ENCODE results near the gene DNAJC1.
A peak's percentile ranks its signal among the peaks of the same experiment; 100 is the strongest.
"Not testable (repeated sequence)": the region's sequence is repeated elsewhere in the genome, so short reads cannot be mapped to it uniquely, and the experiment has no call there.

DNAJC1 gene

DNA sequence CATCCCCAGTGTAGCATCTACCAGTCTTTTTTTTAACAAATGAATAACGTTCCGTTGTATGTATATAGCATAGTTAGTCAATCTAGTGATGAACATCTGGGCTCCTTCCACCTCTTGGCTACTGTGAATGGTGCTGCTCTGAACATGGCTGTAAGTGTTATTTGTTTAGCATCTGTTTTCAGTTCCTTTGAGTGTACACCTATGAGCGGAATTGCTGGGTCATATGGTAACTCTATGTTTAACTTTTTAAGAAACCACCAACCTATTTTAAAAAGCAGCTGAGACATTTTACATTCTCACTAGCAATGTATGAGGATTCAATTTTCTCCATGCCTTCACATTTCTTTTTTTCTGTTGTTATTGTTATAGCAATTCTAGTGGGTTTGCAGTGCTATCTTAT, 178.2 kb downstream of the DNAJC1 start:
- DNase-seq (ENCODE audit: low spot score) = no peak

DNA sequence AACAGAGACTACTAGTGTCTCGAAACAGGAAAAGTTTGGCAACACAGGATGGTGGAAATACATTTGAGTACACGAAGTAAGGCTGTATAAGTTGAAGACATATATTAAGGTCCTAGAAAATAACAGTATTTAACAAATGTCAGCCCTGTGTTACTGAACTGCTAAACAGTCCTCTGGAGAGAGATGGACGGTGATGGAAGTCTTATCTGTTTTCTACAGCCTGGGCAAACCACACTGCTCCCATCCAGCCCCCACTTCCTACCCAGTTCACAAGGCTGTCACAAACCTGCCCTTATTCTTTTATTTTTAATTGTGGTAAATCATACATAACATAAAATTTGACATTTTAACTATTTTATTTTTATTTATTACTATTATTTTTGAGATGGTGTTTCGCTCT, 179.1 kb downstream of the DNAJC1 start:
- no peak for DNase-seq (ENCODE audit: low spot score)

DNA sequence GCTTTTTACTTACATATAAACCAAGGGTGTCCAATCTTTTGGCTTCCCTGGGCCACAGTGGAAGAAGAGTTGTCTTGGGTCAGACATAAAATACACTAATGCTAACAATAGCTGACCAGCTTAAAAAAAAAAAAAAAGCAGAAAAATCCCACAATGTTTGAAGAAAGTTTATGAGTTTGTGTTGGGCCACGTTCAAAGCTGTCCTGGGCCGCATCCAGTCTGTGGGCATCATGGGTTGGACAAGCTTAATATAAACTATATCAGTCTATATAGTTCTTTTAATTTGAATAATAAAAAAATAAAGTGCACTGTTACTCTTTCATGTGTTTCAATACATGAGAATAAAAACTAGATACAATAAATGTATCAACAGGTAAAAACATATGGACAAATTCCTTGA, 179.9 kb downstream of the DNAJC1 start:
- DNase-seq (ENCODE audit: low spot score) = no peak

DNA sequence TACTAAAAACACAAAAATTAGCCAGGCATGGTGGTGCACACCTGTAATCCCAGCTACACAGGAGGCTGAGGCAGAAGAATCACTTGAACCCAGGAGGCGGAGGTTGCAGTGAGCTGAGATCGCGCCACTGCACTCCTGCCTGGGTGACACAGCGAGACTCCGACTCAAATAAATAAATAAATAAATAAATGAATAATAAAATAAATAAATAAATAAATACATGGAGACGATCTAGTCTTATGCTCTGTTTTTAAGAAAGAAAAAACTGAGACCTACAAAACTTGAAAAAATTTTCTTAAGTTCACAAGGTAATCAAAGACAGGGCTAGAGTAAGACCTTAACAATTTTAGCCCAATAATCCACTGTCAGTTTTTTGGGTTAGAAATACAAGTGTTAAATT, 181.3 kb downstream of the DNAJC1 start:
- DNase-seq (ENCODE audit: low spot score) = not testable (repeated sequence)

DNA sequence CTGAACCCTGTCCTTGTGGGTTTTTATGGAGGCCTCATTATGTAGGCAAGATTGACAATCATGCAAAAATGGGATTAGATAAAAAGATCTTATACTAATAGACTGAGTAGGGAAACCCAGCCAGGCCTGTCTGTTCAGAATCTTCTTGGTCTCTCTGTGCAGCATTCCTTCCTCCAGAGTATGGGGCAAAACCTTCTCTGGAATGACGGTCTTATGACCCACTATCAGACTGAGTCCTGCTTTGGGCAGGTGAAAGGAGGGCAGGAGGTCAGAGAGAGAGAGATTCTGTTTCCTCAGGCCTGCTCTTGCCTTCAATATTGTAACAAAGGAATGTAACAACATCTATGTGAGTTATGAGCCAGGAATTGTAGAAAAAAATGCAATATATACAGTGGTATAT, 182.6 kb downstream of the DNAJC1 start:
- no peak for DNase-seq (ENCODE audit: low spot score)

DNA sequence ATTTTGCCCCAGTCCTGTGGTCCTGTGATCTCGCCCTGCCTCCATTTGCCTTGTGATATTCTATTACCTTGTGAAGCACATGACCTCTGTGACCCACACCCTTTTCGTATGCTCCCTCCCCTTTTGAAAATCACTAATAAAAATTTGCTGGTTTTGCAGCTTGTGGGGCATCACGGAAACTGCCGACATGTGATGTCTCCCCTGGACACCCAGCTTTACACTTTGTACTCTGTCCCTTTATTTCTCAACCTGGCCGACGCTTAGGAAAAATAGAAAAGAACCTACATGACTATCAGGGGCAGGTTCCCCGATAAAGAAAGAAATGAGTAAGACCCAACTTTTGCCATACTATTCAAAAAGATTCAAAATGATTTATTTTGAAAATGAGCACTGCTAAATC, 185.1 kb downstream of the DNAJC1 start:
- DNase-seq (ENCODE audit: low spot score) = not testable (repeated sequence)

DNA sequence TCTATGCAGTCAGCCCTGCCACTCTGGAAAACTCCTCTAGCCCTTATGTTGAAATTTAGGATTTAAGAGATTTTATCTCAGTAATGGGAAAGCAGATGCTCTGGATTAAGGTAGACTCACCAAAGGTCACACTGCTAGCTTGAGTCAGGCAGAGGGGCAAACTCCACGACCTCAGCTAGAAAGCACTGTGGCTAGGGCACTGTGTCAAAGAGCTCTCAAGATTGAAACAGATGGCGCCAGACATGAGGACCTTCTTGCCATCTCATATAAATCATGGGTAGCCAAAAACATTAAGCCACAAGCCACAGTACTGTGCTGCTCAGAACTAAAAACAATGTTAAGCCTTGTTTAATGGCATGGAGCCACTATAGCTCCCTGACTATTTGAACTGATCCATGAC, 188.7 kb downstream of the DNAJC1 start:
- no peak for DNase-seq (ENCODE audit: low spot score)

DNA sequence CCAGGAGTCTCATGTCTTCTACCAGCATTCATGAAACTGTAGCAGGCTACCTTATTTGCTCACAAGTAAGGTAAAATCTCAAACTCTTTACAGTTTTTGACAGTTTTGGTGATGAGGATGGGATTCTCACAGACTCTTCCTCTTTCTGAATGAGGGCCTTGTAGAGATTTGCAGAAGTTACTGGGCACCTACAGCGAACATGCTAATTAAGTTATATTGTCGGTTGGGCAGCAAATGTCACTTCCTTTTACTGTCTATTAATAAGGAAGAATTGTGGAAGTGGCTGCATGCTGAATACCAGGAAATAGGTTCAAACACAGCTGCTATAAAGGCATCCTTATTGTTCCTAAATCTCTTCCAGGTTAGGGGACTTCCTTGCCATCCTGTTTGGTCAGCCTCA, 189.6 kb downstream of the DNAJC1 start:
- DNase-seq (ENCODE audit: low spot score) = peak; percentile 11

DNA sequence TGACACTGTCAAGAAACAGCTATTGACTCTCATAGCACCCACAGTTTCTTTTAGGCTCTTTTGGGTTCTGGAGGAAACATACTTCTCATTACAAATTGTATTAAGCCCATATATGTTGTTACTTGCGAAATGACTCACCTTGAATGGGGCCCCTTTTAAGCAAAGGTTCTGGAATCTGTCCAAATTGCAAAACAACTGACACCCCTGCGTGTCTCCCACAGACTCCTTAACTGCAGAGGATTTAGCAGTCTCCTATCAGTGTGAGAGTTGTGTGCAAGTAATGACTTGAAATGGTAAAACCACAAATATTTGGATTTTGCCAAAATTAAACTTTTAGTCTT, 192.3 kb downstream of the DNAJC1 start:
- no peak for DNase-seq (ENCODE audit: low spot score)

DNA sequence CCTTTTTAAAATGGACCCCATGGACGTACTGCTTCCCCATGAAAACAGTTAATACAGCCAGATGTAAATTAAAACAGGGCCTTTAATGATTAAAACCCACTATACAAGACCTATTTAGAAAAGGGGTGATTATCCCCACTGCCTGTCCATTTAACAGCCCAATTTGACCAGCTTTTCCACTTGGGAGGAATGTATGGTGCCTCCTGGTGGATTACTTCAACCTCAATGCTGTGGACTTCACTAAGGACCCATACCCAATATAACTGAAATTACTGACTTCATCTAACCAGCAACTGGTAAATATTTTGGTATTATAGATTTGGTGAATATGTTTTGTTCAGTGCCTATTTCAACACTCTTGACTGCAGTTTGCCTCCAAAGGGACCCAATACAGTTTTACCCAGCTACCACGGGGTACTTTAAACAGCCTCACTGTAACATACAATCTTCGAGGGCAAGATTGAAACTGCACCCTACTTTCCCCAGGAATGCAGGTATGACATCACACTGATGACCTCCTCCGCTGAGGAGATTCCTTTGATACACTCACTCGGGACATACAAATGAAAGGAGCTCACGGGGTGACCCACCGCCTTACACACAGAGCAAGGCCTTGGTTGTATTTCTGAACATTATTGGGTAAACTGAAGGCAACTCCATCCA, 192.8 kb downstream of the DNAJC1 start:
- no peak for DNase-seq (ENCODE audit: low spot score)

DNA sequence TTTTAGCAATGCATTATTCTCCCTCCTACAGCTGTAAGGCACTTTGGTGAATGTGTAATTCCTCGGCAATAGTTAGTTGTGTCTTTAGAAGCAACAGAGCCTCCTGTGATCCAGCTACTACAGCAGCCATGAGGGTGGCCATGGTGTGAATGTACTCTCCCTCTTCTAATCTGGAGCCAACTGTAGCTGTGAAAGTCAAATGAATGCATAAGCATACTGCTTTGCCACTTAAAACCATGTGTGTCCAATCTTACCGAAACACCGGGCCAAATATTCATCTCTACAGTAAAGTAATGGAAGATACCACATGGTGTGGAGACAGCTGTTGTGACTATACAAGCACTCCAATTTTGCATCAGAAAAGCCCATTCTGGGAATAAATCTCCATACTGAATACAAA, 195.0 kb downstream of the DNAJC1 start:
- no peak for DNase-seq (ENCODE audit: low spot score)

DNA sequence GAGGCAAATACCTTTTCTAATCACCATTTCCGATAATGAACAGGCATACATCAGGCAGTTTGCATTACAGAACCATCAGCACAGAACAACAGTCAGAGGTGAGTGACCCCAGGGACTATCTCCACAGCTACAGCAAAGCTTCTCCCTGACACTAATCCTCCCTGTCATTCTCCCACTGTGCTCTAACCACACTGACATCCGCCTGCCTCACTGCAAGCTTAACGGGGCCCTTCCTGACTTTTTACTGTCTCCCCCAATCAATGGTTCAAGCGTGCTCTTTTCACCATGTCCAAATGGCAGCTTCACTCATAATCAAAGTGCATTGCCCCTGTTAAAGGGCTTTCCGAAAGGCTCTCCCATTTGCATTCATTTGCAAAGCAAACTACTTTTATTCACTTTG, 196.3 kb downstream of the DNAJC1 start:
- DNase-seq (ENCODE audit: low spot score) = no peak

DNA sequence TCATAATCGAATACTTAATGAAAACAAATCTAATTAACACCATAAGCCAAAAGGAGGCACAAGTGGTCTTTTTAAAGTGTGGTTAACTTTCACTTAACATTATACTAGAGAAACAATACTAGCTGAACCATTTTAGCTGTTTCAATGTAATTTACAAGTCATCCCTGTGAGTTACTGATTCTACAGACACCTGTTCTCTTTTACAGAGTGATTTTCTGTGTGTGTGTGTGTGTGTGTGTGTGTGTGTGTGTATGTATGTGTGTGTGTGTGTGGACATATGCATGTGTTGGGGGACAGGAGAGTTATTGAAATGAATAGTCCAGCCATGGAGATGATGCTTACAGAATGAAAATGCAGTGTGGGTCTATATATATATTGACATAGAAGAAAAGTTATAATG, 200.2 kb downstream of the DNAJC1 start:
- DNase-seq (ENCODE audit: low spot score) = no peak

DNA sequence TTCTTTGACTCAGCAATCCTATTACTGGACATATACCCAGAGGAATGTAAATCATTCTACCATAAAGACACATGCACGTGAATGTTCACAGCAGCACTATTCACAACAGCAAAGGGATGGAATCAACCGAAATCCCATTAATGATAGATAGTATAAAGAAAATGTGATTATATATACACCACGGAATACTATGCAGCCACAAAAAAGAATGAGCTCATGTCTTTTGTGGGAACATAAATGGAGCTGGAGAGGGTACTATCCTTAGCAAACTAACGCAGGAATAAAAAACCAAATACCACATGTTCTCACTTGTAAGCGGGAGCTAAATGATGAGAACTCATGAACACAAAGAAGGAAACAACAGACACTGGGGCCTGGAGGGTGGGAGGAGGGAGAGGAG, 201.9 kb downstream of the DNAJC1 start:
- no peak for DNase-seq (ENCODE audit: low spot score)

DNA sequence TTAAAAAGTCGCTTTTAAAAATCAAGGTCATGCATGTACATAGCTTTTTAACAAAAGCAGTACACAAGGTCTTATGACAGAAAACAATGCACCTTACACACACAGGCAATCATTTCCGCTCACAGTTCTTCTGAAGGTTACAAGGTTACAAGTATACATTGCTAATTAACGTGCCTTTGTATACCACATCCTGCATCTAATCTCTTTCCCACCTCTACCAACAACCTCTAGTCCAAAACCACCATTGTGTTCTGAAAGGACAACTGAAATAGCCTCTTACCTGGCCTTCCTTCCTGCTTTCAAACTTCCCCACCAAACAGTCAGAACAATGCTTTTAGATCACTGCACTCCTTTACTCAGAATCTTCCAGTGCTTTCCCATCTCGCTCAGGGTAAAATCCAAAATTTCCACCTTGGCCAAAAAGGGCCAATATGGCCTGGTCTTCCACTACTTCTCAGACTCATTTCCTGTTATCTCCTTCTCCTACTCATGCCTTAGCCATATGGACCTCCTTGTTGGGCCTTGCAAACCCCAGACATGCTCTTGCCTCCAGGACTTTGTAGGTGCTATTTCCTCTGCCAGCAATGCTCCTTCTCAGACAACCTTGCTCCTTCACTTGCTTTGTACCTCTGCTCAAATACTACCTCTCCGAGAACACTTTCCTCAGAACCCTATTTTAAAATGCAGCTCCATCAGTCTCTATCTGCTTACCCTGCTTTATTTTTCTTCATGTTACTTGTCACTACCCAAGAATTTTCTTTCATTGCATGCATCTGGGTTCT, 205.4 kb downstream of the DNAJC1 start:
- DNase-seq (ENCODE audit: low spot score) = no peak

DNA sequence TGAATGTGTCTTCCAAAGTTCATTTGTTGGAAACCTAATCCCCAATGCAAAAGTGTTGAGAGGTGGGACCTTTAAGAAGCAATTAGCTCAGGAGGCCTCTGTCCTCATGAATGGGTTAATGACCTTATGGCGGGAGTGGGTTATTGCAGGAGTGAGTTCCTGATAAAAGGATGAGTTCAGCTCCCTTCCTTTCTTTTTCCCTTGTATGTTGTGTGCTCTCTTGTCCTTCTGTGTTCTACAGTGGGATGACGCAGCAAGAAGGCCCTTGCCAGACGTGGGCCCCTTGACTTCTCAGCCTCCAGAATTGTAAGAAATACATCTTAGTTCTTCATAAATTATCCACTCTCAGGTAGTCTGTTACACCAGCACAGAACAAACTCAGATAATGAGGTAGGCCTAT, 206.0 kb downstream of the DNAJC1 start:
- DNase-seq (ENCODE audit: low spot score) = no peak

DNA sequence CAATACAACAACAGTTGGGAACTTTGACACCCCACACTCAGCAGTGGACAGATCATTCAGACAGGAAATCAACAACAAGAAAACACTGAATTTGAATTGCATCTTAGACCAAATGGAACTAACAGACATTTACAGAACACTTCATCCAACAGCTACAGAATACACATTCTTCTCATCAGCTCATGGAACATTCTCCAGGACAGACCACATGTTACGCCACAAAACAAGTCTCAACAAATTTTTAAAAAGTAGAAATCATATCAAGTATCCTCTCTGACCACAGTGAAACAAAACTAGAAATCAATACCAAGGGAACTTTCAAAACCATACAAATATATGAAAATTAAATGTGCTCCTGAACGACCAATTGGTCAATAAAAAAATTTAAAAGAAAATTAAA, 212.3 kb downstream of the DNAJC1 start:
- DNase-seq (ENCODE audit: low spot score) = no peak

DNA sequence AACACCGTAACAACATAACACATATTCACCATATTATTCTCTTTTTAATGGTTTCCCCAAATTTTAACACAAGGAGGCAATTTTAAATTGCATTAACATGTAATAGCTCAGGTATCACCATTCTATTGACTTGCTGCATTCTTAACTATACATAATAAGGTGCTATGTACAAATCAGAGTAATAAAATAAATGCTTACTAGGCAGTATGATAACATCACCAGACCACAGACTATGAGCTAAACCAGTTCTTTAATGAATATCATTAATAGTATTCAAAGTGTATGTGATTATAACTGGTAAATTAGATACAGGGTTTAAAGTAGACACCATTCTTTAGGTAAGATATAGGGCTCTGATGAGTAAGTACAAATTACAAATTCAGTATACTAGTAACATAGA, 226.6 kb downstream of the DNAJC1 start:
- DNase-seq (ENCODE audit: low spot score) = no peak

DNA sequence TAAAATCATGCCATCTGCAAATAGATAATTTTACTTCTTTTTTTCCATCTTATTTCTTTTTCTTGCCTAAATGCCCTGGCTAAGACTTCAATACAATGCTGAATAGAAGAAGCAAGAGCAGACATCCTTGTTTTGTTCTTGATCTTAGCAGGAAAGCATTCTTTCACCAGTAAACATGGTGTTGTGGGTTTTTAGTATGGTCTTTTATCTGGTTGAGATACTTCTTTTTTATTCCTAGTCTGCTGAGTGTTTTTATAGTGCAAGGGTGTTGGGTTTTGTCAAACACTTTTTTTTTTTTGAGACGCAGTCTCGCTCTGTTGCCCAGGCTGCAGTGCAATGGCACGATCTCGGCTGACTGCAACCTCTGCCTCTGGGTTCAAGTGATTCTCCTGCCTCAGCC, 232.3 kb downstream of the DNAJC1 start:
- DNase-seq (ENCODE audit: low spot score) = no peak

DNA sequence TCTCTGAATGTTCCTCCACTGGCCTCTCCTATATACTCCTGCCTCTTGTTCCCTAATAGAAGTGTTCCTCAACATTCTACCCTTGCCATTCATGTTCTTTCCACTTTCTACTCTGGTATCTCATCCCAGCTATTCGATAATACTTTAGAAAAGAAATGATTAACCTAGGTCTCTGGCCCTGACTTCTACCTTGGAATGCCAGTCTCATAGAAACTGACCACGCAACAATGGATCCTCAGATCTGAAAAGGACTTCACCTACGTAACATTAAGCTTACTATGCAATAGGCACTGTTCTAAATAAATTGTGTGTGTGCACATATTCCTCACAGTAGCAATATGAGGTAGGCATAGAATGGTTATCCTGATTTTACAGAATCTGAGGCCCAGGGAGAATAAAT, 234.5 kb downstream of the DNAJC1 start:
- no peak for DNase-seq (ENCODE audit: low spot score)

DNA sequence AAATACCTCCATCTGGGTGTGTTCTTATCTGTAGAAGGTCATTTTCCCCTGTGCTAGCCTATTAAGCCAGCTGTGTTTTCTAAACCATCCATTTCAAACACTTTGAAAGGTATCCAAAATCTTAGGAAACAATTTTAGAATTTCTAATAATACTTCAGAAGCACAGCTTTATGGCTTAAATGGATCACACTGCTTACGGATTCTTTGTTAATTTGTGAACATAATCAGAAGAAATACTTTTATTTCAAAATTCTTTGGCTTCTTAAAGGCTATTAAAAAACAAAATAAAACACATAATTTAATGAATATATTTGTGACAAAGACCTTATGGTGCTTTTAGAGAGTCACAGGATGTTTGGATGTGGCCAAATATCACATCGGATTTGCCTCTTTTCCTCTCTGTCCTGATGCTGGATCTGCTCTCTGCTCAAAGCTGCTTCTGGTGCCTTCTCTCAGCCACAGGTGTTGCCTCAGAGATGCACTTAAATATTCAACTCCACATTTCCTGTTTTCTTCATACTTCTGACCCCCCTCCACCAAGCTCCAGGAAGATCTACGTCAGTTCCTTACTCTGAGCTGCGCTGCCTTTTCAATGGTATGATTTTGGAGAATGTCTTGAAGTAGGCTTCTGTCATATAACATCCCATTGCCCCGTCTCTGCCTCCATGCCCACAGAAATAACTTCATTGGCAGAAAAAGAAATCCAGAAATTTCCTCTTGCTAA, 238.9 kb downstream of the DNAJC1 start:
- no peak for DNase-seq (ENCODE audit: low spot score)

DNA sequence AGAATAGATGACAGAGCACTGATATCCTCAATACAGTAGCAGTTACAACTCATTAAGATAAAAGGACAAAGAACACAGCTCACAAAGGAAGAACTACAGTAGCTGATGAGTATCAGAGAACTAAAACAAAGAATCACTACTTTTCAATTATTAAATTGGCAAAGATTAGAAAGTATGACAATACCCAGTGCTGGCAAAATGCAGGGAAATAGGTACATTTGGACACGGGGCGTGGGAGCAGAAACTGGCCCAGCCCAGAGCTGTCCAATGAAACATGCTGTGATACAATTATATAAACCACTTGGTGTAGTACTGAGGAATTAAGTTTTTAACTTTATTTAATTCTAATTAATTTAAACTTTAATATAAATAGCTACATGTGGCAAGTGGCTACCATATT, 243.2 kb downstream of the DNAJC1 start:
- no peak for DNase-seq (ENCODE audit: low spot score)

DNA sequence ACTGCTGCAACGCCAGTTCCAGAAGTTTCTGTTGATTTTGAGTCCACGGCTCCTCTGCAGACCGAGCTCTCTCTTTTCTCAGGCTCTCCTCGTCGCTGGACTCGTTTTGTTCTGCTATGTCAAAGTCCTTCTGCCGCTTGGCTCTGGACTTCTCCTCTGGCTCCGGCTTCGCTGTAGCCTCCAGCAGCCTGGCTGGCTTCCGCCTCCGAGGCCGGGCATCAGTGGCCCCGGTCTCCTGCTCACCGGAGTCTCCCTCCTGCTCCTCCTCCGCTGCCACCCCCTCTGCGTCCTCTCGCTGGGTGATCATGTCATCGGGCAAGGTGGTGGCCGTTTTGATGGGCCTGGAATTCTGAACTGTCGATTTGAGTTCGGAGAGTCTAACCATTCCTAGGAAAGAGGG, 244.3 kb downstream of the DNAJC1 start:
- no peak for DNase-seq (ENCODE audit: low spot score)
